Fibroblast of the aortic adventitia (primary cell): ENCODE data around the gene GPR87. TPM values are rescaled to one million over a fixed set of nuclear protein-coding genes. Genes with fewer than 3 reads are reported as not detected.

Source experiments
- DNase-seq: peaks from one replicate; pipeline ENCODE4 v3.0.0-alpha.2; 2010; ENCODE audit warnings: low read depth
- H3K4me3 ChIP-seq: 2 replicates; pipeline ENCODE4 v1.5.1; 2011; ENCODE audit warnings: low read depth, mild to moderate bottlenecking, control low read depth, low read length, moderate library complexity
- total RNA-seq: library from RNA; depleted of rRNA; stranded (reverse); fragments of >200 nt; gene quantifications from 2 replicates; pipeline ENCODE4 v1.2.3, GENCODE V29; 2012; ENCODE audit warnings: low replicate concordance
- TF ChIP-seq, protein P1 (sequence below): IDR thresholded peaks from 2 replicates; pipeline ENCODE4 v1.5.1; 2011; ENCODE audit warnings: mild to moderate bottlenecking, low read length, control low read depth, inconsistent platforms; ENCODE audit not compliant: insufficient read depth

Gene GPR87
- total RNA-seq, 1 donor: 0.18 TPM

DNA sequence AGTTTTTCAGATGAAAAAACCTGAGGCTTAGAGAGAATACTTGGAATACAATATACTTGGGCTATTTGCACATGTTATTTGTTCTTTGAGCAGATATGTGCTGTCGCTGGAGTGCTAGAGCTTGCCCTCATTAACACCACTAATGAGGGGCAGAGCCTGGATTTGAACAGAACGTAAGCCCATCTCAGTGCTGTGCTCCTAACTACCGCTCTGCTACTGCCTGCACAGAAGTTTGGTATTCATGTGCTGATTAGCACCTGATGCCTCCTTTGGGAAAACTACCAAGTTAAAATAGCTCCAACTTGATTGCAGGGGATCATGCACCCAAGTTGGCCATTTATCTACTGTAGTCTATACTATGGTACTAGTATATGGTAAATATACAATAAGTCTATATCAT is 3.6 kb downstream of the GPR87 start:
- TF ChIP-seq, protein P1, sequence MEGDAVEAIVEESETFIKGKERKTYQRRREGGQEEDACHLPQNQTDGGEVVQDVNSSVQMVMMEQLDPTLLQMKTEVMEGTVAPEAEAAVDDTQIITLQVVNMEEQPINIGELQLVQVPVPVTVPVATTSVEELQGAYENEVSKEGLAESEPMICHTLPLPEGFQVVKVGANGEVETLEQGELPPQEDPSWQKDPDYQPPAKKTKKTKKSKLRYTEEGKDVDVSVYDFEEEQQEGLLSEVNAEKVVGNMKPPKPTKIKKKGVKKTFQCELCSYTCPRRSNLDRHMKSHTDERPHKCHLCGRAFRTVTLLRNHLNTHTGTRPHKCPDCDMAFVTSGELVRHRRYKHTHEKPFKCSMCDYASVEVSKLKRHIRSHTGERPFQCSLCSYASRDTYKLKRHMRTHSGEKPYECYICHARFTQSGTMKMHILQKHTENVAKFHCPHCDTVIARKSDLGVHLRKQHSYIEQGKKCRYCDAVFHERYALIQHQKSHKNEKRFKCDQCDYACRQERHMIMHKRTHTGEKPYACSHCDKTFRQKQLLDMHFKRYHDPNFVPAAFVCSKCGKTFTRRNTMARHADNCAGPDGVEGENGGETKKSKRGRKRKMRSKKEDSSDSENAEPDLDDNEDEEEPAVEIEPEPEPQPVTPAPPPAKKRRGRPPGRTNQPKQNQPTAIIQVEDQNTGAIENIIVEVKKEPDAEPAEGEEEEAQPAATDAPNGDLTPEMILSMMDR: no peak
- no peak for DNase-seq

DNA sequence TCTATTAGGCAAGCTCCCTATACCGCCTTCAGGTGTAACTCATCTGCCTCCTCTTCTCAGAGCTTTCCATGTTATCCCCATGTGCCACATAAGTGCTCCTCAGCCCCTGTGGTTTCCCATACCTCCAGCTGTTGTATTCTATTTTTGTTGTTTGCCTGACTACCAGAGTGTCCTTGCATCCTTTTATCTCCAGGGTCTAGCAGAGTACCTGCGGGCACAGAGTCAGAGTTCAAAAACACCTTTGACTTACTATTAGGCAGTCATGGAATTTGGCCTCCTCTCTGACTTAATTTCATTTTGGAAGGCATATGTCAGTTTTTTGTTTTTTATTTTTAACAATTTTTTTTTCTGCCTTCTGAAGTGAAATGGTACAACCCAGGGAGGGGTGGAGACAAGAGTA is 7.1 kb downstream of the GPR87 start:
- TF ChIP-seq, protein P1: no peak
- DNase-seq: no peak
- H3K4me3 ChIP-seq: no peak overlapping the region

More for the DNA sequence above, 3.6 kb downstream of the GPR87 start:
- H3K4me3 ChIP-seq: no peak overlapping the region

DNA sequence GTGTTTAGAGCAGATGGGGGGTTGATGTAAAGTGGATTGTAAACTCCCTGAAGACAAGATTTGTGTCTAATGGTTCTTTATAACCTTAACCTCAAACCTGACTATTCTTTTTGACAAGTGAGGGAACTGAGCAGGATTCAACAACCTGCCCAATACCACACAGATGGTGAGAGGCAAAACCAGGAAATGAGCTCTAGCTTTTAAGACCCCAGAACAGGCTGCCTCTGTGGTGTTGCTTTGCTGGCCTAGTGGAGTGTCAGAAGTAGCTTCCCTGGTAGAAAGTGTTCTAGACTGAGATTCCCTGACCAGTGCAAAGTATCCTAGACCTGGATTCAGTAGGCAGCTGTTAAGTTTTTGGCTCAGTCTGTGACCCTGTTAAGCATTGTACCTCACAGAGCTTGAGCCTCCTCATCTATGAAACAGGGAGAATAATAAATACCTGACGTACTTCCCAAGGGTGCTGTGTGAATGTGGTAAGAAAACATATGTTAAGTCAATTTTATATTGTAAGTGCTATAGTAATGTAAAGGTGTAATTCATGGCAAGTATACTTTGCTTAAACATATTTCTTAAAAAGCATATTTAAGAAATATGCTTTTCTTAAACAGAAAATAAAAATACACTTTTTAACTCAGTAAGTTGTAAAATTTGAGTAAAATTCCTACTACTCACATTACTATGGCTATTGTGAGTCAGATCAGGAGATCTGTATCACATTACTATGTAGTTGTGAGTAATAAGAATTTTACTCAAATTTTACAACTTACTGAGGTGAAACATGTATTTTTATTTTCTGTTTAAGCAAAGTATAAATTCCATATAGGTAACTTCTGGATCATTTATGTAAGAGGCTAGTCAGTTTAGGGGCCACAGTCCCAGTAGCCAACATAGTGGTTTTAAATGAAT is 8.8 kb downstream of the GPR87 start:
- no peak for DNase-seq
- TF ChIP-seq, protein P1: no peak
- no peak overlapping the region for H3K4me3 ChIP-seq

DNA sequence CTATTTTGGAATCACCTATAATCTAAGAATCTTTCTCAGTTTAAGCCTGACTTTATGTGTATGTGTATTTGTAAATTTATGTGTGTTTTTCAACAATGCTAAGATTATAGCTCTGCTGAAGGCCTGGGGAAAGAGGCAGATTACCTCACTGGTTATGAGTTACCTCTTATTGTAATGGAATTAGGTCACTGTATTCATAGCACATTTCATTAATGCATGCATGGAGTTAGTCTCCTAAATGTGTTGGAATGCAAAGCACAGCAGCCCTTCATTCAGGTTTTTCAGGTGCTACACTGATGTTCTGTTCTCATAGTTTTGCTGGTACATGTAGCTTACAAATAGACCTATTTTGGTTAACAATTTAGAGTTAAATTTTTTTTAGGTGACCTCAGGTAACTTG is 9.5 kb downstream of the GPR87 start:
- DNase-seq: no peak
- TF ChIP-seq, protein P1: no peak
- no peak overlapping the region for H3K4me3 ChIP-seq

DNA sequence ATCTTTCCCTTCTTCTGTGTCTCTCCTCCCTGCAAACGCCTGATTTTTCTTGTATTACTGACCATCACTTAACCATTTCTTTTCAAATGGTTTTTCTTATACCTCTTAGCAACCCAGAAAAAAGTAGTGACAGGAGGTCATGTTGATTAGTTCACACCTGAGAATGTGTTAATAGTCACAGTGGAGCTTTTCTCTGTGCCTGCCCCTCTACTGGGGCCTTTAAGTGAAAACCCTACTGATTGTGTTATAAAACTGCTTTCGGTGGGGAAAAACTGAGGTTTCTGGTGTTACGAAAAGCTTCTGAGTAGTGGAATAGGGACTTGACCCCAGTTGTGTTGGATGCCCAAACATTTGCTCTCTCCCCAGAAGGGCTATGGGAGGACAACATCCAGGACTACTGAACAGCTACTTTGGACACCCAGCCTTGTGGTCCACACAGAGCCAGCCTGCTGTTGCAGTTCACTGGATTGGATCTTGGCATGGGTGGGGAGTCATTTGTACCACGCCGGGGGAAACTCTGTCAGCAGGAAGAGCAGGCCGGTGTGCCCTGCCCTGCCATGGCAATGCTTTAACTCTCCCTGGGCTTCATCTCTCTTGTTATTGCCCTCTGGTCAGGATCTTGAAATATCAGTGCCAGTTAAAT is 10.3 kb downstream of the GPR87 start:
- H3K4me3 ChIP-seq: no peak overlapping the region
- TF ChIP-seq, protein P1: no peak
- DNase-seq: no peak

DNA sequence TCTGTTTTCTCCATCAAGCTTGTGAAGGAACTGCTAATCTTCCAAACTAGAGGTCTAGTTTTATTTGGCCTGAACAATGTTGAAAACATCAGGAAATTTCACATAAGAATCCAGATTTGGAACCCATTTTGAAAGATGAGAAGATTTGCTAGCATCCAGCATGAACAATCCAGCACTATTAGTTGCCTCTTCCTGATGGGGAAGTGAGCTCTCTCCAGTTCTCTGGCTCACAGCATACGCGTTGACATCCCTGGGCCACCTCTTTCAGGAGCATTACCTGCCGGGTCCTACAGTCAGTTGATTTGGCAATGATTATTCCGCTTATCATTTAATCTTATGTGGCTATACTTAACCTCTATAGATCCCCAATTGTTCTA is 10.9 kb downstream of the GPR87 start:
- no peak for DNase-seq
- H3K4me3 ChIP-seq: no peak overlapping the region
- TF ChIP-seq, protein P1: no peak
